SJCRH30 (cell line): Measurements from ENCODE around the gene BAMBI. TPM values are rescaled to one million over a fixed set of nuclear protein-coding genes. Genes with fewer than 3 reads are reported as not detected.
A peak's percentile ranks its signal among the peaks of the same experiment; 100 is the strongest.

ENCODE experiments used
- DNase-seq, 2 experiments: peaks; one replicate each; pipeline ENCODE4 v3.0.0-alpha.2; 2015 to 2020
- H3K27ac ChIP-seq: fragments of 250-450 bp; sonication (Bioruptor Pico); 2 replicates; pipeline ENCODE4 v1.5.1; 2020; ENCODE audit warnings: mild to moderate bottlenecking, moderate library complexity
- H3K27me3 ChIP-seq: fragments of 250-450 bp; sonication (Bioruptor Pico); 2 replicates; pipeline ENCODE4 v1.5.1; 2020; ENCODE audit warnings: mild to moderate bottlenecking, moderate library complexity
- H3K36me3 ChIP-seq: fragments of 250-450 bp; sonication (Bioruptor Pico); 2 replicates; pipeline ENCODE4 v1.5.1; 2020; ENCODE audit warnings: mild to moderate bottlenecking, moderate library complexity
- H3K4me1 ChIP-seq: fragments of 250-450 bp; sonication (Bioruptor Pico); 2 replicates; pipeline ENCODE4 v1.5.1; 2020; ENCODE audit warnings: mild to moderate bottlenecking, moderate library complexity
- H3K4me3 ChIP-seq: fragments of 250-450 bp; sonication (Bioruptor Pico); 2 replicates; pipeline ENCODE4 v1.5.1; 2020; ENCODE audit warnings: mild to moderate bottlenecking, moderate library complexity
- H3K9me3 ChIP-seq: fragments of 250-450 bp; sonication (Bioruptor Pico); replicated peaks from 2 replicates; pipeline ENCODE4 v1.5.1; 2020; ENCODE audit warnings: mild to moderate bottlenecking, moderate library complexity
- total RNA-seq: library from RNA; depleted of rRNA; stranded (reverse); fragments of >200 nt; shearing (Covaris generic); gene quantifications from 2 replicates; pipeline ENCODE4 v1.2.3, GENCODE V29; 2014

Gene BAMBI
- total RNA-seq, 1 experiment from 2014 or later, result 3.8 TPM

DNA sequence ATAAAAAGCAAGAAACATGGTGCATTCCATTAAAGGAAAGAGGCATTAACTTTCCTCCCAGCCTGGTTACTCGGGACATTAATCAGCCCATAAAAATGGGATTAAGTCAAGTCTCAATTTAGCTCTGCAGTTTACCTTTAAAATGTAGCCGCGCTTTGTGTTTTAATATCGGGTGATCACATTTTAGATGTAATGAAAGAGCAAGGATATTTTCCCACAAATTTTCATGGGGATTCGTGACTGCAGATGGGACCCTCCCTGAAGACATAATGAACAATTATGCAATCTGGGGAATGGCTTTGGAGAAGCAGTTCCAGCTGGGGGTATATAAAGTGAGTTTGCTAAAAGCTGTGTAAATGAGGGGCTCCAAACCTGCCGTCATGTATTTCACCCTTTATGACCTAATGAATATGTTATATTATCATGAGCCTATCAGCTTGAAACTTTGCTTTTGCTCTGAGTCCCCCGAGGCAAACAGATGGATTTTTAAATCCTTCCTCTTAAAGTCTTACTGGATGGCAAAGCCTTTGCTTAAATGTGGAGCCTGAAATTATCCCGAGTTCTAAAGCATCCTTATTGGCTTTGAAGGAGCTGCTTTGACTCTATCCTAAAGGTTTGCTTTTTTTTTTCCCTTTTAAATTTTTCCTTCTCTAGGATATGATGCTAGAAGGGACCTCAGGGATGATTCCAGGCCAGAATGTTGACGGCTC lies 31.8 kb downstream of the BAMBI start:
- Histone ChIP-seq H3K4me3 (no peak overlapping the region), H3K27ac (no peak overlapping the region), H3K27me3 (no peaks in the 10 kb centered on the region), H3K4me1 (no peaks in the 10 kb centered on the region), H3K9me3 (no peaks in the 10 kb centered on the region), H3K36me3 (no peaks in the 10 kb centered on the region)
- DNase-seq, result no peak

DNA sequence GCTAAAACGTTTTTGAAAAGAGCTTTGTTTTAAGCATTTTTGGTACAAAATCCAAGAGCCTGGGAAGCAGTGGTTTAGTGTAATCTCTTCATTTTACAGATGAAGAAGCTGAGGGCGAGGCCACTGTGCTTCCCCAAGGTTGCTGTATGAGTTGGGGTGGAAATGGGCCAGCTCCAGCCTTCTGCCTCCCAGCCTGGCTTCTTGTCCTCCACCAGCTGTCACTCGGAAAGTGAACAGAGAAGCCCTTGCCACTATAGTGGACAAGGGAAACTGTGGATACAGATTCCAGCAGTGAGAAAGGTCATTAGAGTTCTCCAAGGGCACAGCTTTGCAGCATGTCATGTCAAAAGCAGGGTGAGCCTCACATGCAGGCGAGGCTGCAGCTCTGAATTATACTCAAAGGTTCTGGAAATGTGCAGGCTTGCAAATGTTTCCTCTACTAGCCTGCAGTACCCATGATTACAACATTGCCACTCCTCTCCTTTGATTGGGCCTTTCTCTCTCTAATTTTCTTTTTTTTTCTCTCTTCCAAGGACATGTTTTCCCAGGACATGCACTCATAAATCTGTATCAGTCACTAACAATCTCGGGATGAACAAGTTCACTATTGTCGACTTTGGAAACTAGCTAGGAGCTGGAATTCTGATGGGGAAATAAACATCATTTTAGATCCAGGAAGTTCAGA lies 33.0 kb downstream of the BAMBI start:
- Histone ChIP-seq H3K4me1 (no peaks in the 10 kb centered on the region), H3K36me3 (no peaks in the 10 kb centered on the region), H3K27ac (no peak overlapping the region), H3K9me3 (no peaks in the 10 kb centered on the region), H3K4me3 (no peak overlapping the region), H3K27me3 (no peaks in the 10 kb centered on the region)
- DNase-seq, result no peak

DNA sequence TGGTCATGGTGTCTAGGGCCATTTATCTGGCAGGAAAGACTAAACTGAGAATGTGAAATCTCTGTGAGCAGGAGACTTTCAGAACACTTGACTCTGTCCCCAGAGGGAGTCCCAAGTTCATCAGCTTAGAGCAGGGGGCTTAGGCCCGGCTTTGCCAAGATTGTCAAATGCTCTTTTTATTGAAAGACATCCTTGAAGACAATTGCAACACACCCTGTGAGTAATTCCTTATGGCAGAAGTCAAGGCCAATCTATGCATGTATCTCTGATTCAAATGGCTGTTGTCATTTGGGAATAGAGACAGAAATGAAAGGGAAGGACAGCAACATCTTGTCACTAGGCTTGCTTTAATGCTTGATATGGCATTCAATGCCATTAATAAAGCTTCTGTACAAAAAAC lies 33.7 kb downstream of the BAMBI start:
- no peaks in the 10 kb centered on the region for H3K9me3 ChIP-seq
- no peak overlapping the region for H3K4me3 ChIP-seq
- no peak for DNase-seq
- no peak overlapping the region for H3K27ac ChIP-seq
- no peaks in the 10 kb centered on the region for H3K4me1 ChIP-seq
- H3K27me3 ChIP-seq, result no peaks in the 10 kb centered on the region
- H3K36me3 ChIP-seq, result no peaks in the 10 kb centered on the region

DNA sequence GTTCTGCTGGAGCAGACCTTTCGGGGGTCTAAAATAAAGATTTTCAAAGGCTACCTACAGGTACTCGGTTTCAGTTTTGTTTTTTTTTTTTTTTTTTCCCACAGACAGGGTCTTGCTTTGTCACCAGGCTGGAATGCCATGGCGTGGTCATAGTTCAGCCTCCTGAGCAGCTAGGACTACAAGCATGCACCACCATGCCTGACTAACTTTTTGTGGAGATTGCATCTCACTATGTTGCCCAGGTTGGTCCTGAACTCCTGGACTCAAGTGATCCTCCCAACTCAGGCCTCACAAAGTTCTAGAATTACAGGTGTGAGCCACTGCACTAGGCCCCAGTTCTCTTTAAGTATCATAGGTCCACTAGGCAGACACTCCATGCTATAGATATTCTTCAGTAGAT lies 34.5 kb downstream of the BAMBI start:
- Histone ChIP-seq H3K27me3 (no peaks in the 10 kb centered on the region), H3K9me3 (no peaks in the 10 kb centered on the region), H3K36me3 (no peaks in the 10 kb centered on the region), H3K4me3 (no peak overlapping the region), H3K4me1 (no peaks in the 10 kb centered on the region), H3K27ac (no peak overlapping the region)
- no peak for DNase-seq

DNA sequence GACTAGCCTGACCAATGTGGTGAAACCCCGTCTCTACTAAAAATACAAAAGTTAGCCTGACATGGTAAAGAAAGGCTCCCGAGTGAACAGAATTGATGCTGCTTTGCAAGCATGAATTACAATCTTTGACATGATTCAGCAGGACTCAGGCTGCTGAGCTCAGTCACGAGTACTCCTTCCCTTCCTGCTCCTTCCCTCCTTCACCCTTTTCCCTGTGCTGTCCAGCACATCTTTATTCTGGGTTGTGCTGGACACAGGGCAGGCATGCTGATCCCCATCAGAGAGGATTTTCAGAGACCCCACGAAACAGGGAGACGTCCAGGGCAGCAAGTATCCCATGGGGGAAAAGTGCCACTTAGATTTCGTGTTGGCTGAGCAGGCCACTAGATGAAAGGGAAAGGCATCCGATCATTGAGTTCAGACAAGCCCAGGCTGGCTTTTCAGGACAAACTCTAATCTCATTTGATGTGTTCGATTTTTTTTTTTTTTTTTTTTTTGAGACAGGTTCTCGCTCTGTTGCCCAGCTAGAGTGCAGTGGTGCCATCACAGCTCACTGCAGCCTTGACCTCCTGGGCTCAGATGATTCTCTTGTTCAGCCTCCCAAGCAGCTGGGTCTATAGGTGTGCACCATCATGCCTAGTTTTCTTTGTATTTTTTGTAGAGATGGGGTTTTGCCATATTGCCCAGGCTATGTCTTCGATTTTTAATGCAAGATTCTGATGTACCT lies 36.5 kb downstream of the BAMBI start:
- Histone ChIP-seq H3K27ac (no peak overlapping the region), H3K4me1 (no peaks in the 10 kb centered on the region), H3K4me3 (no peak overlapping the region), H3K27me3 (no peaks in the 10 kb centered on the region), H3K36me3 (no peaks in the 10 kb centered on the region), H3K9me3 (no peaks in the 10 kb centered on the region)
- no peak for DNase-seq

DNA sequence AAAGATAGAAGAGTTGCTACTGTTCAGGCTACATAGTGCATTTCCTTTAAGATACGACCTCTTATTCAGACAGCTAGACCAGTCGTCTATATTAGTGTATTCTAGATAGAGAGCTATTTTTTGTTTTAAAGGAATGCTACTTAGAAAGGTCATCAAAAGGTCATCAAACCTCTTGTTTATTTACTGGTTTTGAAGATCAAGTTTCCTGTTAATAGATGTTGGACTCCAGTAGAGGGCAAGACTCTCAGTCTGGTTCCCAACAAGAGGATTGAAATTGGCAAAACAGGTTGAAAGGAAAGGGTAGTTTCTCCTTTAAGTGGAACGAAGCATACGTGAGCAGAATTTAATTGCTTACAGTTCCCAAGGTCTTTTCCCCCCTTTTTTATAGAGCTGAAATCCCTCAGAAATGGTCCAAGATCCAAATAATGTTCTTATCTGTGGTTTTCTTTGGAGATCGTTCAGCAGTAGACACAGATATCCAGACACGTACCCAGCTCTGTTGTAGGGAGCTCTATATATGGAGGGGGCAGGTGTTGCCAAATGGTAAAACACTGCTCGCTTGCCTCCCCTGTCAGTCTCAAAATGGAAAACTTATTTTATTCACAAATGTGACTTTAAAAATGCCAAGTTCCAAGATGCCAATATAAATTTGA lies 37.2 kb downstream of the BAMBI start:
- Histone ChIP-seq H3K4me1 (no peaks in the 10 kb centered on the region), H3K27me3 (no peaks in the 10 kb centered on the region), H3K36me3 (no peaks in the 10 kb centered on the region), H3K27ac (no peak overlapping the region), H3K4me3 (no peak overlapping the region), H3K9me3 (no peaks in the 10 kb centered on the region)
- DNase-seq, result no peak

DNA sequence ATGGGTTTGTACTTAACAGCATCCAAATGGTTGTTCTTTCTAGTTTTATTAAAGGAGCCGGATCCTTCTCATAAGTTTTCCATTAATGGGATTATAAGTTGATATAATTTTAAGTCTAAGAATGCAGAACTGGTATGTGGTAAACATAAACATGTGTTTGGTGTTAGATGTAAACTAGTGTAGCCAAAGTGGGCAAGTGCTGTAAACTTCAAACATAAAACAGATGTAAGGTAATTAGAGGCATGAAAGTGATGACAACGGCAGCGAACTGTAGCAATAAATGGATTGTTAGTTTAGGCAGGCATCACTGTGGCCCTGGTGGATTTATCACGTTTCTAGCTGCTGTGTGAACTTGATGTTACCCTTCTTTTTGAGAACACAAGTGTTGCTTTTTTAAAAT lies 37.9 kb downstream of the BAMBI start:
- DNase-seq, result no peak
- Histone ChIP-seq H3K4me1 (no peaks in the 10 kb centered on the region), H3K27me3 (no peaks in the 10 kb centered on the region), H3K9me3 (no peaks in the 10 kb centered on the region), H3K27ac (no peak overlapping the region), H3K4me3 (no peak overlapping the region), H3K36me3 (no peaks in the 10 kb centered on the region)

DNA sequence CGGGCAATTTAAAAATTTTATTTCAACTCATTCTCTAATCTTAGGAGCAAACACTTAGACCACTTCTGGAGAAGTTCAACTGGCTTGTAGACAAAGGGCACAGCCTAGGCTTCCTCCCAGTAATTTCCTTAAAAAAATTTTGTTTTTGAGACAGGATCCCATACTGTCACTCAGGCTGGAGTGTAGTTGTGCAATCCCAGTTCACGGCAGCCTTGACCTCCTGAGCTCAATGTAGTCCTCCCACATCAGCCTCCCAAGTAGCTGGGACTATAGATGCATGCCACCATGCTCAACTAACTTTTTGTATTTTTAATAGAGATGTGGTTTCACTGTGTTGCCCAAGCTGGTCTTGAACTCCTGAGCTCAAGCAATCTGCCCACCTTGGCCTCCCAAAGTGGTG lies 38.4 kb downstream of the BAMBI start:
- Histone ChIP-seq H3K9me3 (no peaks in the 10 kb centered on the region), H3K4me3 (no peak overlapping the region), H3K36me3 (no peaks in the 10 kb centered on the region), H3K27ac (no peak overlapping the region), H3K4me1 (no peaks in the 10 kb centered on the region), H3K27me3 (no peaks in the 10 kb centered on the region)
- no peak for DNase-seq

DNA sequence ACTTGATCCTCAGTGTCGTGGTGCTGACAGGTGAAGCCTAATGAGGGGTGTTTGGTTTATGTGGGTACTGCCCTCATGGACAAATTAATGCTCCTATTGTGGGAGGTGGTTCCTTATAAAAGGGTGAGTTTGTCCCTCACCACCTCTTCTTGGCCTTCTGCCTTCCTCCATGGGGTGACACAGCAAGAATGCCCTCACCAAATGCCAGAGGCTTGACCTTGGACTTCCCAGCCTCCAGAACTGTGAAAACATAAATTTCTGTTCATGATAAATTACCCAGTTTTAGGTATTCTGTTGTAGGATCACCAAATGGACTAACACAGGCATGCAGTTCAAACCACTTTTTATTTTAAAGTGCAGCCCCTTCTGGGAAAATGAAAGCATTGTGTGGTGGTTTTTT lies 39.4 kb downstream of the BAMBI start:
- Histone ChIP-seq H3K4me1 (no peaks in the 10 kb centered on the region), H3K27me3 (no peaks in the 10 kb centered on the region)
- DNase-seq, result no peak

DNA sequence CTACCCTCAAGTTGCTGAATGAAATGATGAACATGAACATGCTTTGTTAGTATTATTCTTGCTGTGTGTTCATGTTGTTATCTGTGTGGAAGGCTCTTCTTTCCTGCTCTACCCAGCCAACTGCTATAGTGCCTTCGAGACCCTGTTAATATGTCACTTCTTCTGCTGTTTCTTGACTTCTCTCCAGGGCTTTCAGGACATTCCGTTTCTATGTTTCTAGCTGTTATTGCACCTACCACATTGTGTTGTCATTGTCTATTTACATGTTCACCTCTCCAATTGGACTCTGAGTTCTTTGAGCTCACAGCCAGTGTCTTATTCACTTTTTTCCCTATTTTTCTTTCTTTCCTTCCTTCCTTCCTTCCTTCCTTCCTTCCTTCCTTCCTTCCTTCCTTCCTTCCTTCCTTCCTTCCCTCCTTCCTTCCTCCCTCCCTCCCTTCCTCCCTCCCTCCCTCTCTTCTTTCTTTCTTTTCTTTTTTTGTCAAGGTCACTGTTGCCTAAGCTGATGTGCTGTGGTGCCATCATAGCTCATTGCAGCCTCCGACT lies 40.4 kb downstream of the BAMBI start:
- Histone ChIP-seq H3K36me3 (no peaks in the 10 kb centered on the region), H3K9me3 (no peaks in the 10 kb centered on the region), H3K27ac (no peak overlapping the region), H3K27me3 (no peaks in the 10 kb centered on the region), H3K4me1 (no peaks in the 10 kb centered on the region), H3K4me3 (no peak overlapping the region)
- DNase-seq, result no peak

More for the DNA sequence above, 39.4 kb downstream of the BAMBI start:
- H3K36me3 ChIP-seq, result no peaks in the 10 kb centered on the region
- H3K4me3 ChIP-seq, result no peak overlapping the region
- H3K27ac ChIP-seq, result no peak overlapping the region
- H3K9me3 ChIP-seq, result no peaks in the 10 kb centered on the region

DNA sequence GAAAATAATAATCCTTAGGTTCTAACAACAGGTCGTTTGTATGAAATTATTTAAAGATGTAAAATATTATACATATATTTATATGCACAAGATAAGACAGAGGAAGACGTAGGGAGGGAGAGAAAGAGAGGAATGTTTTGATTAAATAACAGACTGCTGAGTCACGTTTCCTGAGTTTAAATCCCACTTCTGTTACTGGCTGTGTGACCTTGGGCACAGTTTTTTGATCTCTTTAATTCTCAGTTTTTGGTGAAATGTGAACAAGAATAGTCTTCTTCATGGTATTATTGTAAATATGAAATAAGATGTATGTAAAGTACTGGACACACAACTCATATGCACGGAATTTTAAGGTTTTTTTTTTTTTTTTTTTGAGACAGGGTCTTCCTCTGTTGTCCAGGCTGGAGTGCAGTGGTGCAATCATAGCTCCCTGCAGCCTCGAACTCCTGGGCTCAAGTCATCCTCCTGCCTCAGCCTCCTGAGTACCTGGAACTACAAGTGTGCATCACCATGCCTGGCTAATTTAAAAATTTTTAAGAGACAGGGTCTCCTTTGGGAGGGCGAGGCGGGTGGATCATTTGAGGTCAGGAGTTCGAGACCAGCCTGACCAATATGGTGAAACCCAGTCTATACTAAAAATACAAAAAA lies 42.6 kb downstream of the BAMBI start:
- no peak for DNase-seq
- Histone ChIP-seq H3K4me3 (no peak overlapping the region), H3K9me3 (no peaks in the 10 kb centered on the region), H3K27ac (no peak overlapping the region), H3K36me3 (no peaks in the 10 kb centered on the region), H3K27me3 (no peaks in the 10 kb centered on the region), H3K4me1 (no peaks in the 10 kb centered on the region)

DNA sequence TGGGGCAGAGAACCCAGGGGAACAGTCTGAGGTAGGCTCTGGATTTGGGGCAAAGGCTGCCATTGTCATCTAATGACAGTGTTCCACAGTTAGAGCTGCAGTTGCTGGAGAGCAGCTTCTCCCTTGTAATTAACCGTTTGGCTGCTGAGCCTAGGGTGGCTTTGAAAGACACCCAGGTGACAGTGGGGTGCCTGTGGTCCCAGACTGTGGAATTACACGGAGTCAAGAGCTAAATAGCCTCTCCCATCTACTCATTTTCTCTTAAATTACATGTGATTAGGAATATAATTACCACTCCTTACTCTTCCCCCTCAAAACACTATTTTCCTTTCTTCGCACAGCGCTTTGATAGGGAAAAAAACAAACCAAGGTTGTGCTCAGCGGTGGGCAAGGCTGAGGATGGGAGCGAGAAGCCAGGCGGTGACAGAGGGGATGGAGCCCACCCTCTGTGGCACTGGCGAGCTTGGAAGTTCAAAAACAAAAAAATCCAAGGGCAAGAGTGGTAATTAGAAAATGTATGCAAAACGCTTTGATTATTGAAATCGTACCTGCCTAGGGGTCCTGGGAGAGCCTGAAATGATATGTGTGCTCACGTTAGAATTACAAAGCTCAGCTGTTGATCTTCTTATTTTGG lies 44.1 kb downstream of the BAMBI start:
- no peaks in the 10 kb centered on the region for H3K4me1 ChIP-seq
- no peaks in the 10 kb centered on the region for H3K9me3 ChIP-seq
- no peak overlapping the region for H3K27ac ChIP-seq
- no peak for DNase-seq
- no peaks in the 10 kb centered on the region for H3K36me3 ChIP-seq
- H3K4me3 ChIP-seq, result no peak overlapping the region
- H3K27me3 ChIP-seq, result no peaks in the 10 kb centered on the region

DNA sequence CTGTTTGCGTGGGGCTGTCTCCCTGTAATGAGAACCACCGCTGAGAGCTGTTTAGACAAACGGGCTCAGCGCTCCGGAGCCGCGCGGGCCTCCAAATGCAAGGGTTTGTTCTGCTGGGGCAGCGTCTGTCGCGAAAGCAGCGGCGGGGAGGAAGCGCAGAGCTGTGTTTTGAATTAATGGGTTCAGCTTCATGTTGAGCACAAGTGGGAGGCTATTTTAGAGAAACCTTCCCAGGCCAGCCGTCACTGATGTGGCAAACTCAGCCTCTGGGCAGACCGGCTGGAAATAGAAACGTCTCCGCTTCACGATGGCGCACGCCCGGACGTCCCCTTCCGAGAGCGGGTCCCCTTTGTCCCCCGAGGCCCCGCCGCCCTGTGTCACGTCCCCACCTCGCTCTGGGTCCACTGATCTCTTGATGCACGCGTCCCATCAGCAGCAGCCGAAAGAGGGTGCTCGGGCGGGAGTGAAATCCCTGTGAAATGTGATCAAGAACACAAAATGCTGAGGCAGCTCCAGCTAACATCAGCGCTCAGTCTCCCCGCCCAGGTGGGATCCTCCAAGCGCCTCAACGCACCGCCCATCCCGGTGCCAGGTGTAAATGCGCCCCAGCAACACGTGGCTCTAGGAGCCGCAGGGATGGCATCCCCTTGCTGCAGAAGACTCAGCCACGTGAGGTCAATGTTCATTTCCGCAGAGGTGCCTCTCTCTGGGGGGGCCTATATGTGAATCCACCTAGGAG lies 44.9 kb downstream of the BAMBI start:
- Histone ChIP-seq H3K4me1 (no peaks in the 10 kb centered on the region), H3K27ac (no peak overlapping the region), H3K4me3 (no peak overlapping the region), H3K27me3 (no peaks in the 10 kb centered on the region), H3K36me3 (no peaks in the 10 kb centered on the region), H3K9me3 (no peaks in the 10 kb centered on the region)
- peak in 1 of 2 experiments; percentile 10 for DNase-seq
